Measurements from ENCODE around the gene CRTC3.

CRTC3 gene

DNA sequence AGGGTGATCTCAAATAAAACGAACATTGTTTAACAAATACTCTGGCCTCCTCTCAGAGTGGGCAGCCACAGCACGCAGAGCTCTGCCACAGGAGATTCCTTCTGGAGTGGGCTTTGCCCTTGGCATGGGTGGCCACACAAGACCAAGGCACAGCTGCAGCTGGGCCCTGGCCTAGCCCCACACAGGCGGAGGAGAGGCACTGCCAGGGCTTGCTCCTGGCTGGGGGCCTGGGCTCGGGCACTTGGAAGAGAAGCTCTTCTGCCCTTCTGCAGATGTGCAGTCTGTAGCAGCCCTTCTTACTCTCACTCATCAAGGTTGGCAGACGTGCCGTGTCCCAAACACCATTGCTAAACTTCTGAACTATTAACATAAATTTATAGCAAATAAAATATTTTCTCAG lies 67.2 kb downstream of the CRTC3 start:
- DNase-seq, result no peak

- DNase-seq, result no peak
These were observed 67.9 kb downstream of the CRTC3 start for GRCh38 chr15:90597577-90597976.

GRCh38 chr15:90598031-90598577 lies 68.4 kb downstream of the CRTC3 start:
- no peak for DNase-seq

- no peak for DNase-seq
These were observed 69.0 kb downstream of the CRTC3 start for GRCh38 chr15:90598679-90599078.

DNA sequence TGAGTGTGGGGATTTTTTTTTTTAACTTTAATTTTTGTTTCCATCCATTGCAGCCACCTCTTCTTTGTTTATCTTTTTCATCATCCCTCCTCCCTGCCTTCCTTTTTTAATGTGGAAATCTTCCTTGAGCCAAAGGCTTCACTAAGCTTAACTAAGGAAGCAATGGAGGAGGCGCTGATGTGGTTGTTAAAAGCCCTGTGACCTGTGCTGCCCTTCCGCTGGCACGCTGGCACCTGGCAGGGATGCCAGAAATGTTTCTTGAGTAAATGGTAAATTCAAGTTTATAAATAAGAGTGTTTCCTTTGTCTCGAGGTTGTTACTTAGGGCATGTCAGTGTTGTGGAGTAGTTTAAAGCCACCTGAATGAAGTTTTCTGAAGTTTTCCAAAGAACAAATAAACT lies 69.4 kb downstream of the CRTC3 start:
- DNase-seq, result no peak

GRCh38 chr15:90599644-90600043 lies 69.9 kb downstream of the CRTC3 start:
- no peak for DNase-seq

DNA sequence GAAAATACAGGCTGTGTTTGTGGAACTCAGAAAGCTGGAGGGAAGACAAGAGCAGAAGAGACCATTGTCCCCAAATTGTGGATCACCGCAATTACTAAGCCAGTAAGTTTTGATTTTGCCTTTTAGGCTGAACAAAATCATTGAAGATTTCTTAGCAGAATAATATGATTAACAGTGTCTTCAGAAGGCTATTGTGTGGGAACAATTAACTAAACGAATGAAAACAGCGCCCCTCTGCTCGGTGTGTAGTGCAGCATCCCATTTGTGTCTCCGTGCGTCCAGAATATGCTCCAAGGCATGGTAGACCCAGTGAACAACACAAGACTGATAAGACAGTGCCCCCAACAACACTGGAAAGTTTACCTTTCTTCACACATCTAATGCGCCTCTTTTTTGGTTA lies 71.2 kb downstream of the CRTC3 start:
- DNase-seq, result no peak

GRCh38 chr15:90603893-90604292 lies 74.2 kb downstream of the CRTC3 start:
- DNase-seq, result no peak

DNA sequence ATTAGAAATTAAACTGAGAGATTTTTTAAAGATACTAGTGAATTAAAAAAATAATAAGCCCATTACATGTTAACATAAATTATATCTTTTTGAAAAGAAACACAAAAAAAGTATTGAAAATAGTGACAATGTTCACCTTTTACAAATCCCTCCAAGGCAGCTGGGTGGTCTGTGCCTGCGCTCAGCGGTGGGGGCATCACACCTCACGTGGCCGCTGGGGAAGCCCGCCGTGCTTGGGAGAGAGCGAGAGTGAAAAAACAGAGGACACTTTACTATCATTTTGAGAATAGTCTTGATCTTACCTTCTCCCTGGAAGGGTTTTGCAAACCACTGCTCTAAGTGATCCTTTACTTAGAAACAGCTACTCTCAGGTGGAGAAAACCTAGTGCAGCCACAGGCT lies 76.9 kb downstream of the CRTC3 start:
- no peak for DNase-seq

DNA sequence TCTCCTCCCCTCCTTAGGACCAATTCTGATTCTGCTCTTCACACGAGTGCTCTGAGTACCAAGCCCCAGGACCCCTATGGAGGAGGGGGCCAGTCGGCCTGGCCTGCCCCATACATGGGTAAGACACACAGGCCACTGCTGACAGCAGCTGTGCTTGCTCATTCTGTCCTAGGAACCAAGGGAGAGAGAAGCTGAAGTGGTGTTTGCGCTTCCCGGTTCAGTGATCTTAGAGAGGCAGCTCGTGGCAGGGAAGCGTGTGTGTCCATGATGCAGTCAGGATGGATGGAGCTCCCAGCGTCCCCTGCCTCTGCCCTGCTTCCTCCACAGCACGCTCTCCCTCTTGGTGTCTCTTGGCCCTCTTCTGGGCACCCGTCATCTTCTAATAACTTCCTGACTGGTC lies 77.6 kb downstream of the CRTC3 start:
- DNase-seq, result peak; percentile 15

DNA sequence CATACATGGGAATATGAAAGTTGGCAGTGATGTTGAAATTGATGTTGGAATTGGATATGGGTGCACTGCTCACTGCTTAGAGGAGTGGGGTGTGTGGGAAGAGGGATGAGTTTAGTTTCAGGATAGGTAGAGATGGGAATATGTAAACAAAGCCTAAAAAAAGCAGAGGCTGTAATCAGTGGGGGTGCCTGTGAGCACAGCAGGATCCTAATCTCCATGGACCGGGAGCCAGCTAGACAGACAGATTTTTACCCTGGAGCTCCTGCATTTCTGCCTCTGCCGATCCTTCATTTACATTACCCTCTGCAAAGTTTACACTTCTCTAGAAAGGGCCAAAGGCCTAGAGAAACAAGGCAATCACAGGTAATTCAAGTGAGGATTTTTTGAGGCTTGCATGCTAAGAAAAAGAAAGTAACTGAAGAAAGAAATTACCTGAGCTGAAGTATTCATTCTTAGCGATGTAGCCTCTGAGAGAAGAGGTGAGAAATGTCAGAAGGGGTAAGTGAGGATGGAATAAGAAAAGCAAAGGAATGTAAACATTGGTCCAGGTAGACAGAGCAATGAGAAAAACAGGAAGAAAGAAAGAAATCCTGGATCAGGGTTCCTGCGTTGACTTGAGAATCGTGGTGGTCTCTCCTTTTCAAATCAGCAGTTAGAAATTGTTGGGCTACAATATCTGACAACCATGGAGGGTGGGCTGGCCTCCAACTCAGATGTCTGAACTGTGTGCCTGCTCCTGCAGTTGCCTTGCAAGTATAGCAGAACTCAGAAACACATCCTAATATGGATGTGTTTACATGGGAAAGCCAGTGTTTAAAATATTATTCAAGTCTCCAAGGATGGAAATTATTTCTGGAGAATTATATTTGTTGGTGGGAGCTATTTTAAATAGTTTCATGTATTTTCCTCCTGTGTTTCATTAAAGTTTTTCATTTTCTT lies 79.8 kb downstream of the CRTC3 start:
- DNase-seq, result no peak

DNA sequence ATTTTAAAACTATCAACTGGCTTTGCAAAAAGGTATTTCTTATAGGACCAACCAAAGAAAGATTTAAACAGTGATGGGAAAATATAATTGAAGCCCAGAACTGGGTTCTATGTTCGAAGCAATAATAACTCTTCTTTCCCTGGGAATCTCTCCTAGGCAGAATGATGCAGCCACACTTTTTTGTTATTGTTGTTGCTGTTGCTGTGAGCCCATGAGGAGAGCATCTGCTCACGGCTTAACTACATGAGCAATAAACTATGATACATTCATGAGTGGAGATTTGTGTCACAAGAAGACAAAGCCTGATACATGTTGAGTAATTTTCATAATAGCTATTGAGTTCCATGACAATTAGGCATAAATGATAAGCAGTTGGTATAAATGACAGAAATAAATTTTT lies 80.5 kb downstream of the CRTC3 start:
- DNase-seq, result no peak

DNA sequence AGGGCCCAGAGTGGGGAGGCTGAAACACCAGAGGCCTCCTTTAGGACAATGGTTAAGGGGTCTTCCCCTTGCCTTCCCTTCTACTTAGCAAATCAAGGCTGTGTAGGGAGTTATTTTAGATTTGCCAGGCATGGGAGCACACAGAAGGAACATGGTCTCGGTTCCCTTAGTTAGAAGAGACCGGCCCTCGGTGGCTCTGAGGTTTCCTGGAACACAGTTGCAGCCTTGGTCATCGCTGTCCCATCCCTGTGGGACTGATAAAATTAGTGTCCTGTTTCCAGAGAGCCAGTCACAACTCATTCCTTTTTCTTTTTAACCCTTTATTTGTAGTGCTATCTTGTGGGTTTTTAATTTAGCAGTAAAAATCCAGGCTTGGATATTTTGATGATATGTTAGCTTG lies 81.4 kb downstream of the CRTC3 start:
- no peak for DNase-seq

DNA sequence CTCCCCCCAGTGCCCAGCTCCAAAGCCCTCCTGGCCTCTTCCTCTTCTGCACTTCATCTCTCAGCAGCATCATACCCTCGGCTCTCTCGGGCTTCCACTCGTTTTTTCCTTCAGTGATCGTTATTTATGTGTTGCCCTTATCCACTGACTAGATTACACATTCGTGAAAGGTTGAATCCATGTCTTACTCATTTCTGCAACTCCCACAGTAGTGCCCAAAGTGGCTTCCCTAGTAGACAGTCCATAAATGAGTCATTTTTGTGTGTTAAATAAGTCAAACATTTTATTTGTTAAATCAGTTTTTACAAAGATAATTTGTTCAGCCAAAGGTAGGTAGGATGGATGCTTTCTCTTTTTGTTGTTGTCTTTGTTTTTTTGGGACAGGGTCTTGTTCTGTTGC lies 87.4 kb downstream of the CRTC3 start:
- DNase-seq, result no peak

- no peak for DNase-seq
These were observed 88.0 kb downstream of the CRTC3 start for GRCh38 chr15:90617668-90618097.

DNA sequence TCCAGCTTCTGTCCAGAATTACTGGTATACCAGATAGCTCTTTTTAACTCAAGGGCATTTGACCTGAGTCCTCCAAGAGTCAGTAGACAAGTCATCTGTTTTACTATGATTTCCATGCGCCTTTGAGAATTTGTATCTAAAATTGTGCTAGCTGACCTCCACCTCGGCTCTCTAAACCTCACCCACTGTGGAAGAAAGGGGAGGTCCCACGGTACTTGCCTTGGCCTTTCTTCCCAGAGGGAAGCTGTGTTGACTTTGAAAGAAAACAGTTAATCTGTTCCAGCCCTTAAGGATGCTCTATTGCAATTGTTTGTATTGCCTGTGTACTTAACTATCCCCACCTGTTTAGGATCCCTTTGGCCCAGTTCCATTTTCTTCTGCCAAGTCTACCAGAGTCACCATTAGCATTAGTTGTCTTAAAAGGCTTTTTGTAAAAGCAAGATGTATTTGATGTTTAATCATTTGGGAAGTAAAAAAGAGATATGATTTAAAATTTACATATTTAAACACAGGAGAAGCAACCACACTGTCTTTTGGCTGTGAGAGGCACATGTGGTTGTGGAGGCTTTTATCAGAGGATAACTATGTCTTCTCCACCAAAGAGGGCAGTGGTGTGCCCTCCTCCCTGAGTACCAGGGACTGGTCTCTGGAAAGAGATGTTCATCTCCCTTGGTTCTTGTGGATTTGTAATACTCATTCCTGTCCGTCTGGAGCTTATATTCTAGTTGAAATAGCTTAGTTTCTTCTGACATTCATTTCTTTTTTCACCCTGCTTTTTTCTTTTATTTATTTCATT lies 88.8 kb downstream of the CRTC3 start:
- DNase-seq, result no peak

DNA sequence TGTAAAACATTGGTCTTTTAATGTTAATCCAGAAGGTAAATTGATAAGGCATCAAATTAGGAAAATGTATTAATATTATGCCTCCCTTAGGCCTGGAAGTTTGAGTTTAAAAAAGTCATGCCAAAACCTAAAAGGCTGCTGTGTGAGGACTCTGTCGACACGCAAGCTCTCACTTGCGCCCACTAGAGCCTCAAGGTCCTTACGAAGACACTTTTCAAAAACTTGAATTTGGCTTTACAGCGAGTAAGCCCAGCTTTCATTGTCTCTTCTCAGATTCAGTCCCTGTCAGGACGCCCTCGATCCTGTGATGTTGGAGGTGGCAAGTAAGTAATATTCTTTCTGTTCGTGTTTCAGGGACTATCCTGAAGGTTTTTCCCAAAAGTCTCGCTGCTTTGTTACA lies 89.7 kb downstream of the CRTC3 start:
- no peak for DNase-seq

DNA sequence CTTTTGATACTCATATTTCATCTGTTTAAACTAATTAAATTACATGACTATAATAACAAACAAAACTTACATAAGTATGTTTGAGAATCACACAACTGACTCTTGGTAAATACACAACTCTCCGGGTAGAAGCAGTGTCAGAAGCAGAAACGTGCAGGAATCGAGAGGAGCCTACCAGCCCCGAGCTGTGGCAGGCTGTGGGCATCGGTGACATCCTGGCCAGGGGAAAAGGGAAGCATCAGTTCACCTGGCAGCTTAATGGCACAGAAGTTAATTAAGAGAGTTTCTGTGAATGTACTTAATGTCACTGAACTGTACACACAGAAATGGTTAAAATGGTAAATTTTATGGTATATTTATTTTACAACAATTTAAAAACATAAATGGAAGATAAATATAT lies 90.2 kb downstream of the CRTC3 start:
- DNase-seq, result no peak

- DNase-seq, result no peak
These were observed 90.8 kb downstream of the CRTC3 start for GRCh38 chr15:90620379-90621067.

DNA sequence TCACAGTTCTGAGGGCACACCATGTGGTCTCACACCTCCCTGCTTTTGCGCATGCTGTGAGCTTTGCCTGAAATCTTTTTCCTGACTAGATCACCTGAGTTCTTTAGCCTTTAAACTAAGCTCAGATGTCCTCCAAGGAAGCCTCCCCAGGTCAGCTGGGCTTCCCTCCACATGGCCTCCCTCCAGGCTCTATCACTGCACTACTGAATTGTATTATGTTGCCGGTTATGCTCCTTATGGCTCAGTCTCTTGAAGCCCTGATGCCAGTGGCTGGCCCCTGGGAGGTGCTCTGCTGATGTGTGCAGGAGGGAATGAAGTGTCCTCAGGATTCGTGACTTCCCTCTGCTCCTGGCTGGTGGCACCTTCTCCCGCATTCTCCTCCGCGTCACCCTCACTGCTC lies 94.1 kb downstream of the CRTC3 start:
- DNase-seq, result no peak

DNA sequence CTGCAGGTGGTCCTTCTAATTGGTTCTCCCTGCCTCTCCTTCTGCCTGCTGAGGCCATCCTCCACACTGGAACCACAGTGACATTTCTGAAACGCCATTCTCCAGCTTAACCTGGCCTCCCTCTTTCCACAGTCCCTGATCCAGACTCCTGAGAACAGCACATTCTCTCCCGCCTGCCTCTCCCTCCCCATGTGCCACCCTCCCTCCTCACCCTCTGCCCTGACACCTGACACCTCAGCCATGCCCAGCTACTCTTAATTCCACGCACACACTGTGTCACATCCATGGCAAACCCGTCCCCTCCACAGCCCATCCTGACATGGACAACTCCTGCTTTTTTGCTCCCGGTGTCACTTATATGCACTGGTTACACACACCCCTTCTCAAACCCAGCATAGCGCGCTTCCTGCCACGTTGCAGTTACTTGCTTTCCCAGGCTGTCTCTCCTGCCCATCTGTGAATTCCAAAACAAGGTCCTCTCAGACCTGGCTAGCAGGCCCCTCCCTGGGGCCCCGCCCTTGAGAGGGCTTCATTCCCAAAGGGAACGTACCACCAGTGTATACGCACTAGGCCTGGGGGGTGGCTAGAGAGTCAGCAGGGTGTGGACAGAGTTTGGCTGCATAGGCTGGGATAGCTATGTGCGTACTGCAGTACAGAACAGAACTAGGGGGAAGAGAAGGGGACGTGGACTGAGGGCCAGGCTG lies 94.7 kb downstream of the CRTC3 start:
- no peak for DNase-seq

DNA sequence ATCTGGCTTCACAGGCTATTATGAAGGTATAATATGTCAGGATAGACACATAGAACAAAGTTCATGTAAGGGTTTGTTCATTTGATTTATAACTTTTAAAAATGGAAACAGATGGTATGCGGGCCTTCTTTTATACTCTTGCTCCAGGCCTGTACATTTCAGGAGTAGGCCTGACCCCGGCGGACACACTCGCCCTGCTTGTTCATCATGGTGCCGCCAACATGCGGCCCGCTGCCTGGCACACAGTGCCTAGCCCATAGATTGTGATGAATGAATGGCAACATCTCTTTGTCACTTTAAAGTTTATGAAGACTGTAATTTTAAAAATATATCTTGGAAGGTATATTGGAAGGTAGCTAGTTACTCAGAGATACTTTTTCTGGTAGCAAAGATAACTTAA lies 95.3 kb downstream of the CRTC3 start:
- DNase-seq, result no peak

- DNase-seq, result no peak
These were observed 99.5 kb downstream of the CRTC3 start for GRCh38 chr15:90629217-90629616.

Data from NCI-H526 treated with DMSO at 0.1 percent for 48 hours (cell line).